Mesenchymal stem cell (in vitro differentiated cells and primary cell): ENCODE results near the gene CLCNKB.

Experiments
- DNase-seq: peaks from one replicate; pipeline ENCODE4 v3.0.0-alpha.2; 2013
- H2AFZ ChIP-seq: one replicate; pipeline ENCODE4 v1.6.1; 2013; ENCODE audit warnings: low read depth, mild to moderate bottlenecking, control low read depth, inconsistent platforms, low read length, moderate library complexity
- H2AK5ac ChIP-seq: 2 replicates; pipeline ENCODE4 v1.6.1; 2013; ENCODE audit warnings: low read length, moderate library complexity, mild to moderate bottlenecking, inconsistent platforms; ENCODE audit not compliant: severe bottlenecking
- H2BK120ac ChIP-seq: one replicate; pipeline ENCODE4 v1.6.1; 2013; ENCODE audit warnings: low read depth, mild to moderate bottlenecking, inconsistent platforms, low read length, moderate library complexity
- H2BK12ac ChIP-seq, 2 experiments: one replicate each; pipeline ENCODE4 v1.6.1; 2013; ENCODE audit warnings: inconsistent platforms in 2 of 2, low read length in 2 of 2, mild to moderate bottlenecking in 2 of 2, moderate library complexity in 2 of 2, control low read depth in 1 of 2
- H2BK15ac ChIP-seq: one replicate; pipeline ENCODE4 v1.6.1; 2013; ENCODE audit warnings: mild to moderate bottlenecking, low read depth, inconsistent platforms; ENCODE audit not compliant: poor library complexity, severe bottlenecking
- H2BK5ac ChIP-seq: 2 replicates; pipeline ENCODE4 v1.6.1; 2013; ENCODE audit warnings: low read depth, mild to moderate bottlenecking, low read length, control low read depth, inconsistent platforms; ENCODE audit not compliant: poor library complexity, severe bottlenecking
- H3K14ac ChIP-seq, 2 experiments: one replicate each; pipeline ENCODE4 v1.6.1; 2013; ENCODE audit warnings: inconsistent platforms in 2 of 2, low read length in 2 of 2, control low read depth in 1 of 2, mild to moderate bottlenecking in 1 of 2, moderate library complexity in 1 of 2
- H3K18ac ChIP-seq, 2 experiments: one replicate each; pipeline ENCODE4 v1.6.1; 2013; ENCODE audit warnings: inconsistent platforms in 2 of 2, low read length in 2 of 2, control low read depth in 1 of 2, low read depth in 1 of 2, mild to moderate bottlenecking in 1 of 2
- H3K23ac ChIP-seq, 2 experiments: one replicate each; pipeline ENCODE4 v1.6.1; 2013; ENCODE audit warnings: inconsistent platforms in 2 of 2, low read length in 2 of 2, mild to moderate bottlenecking in 2 of 2, moderate library complexity in 2 of 2, control low read depth in 1 of 2
- H3K27ac ChIP-seq: 2 replicates; pipeline ENCODE4 v1.5.1; 2013; ENCODE audit warnings: mild to moderate bottlenecking, moderate library complexity, low read length, control low read depth, inconsistent platforms; ENCODE audit not compliant: poor library complexity, severe bottlenecking
- H3K27me3 ChIP-seq, 2 experiments: 2 replicates each; pipeline versions ENCODE4 v1.6.1 to v1.7.0; 2013; ENCODE audit warnings: low read length in 2 of 2, mild to moderate bottlenecking in 2 of 2, moderate library complexity in 2 of 2, control low read depth in 1 of 2, inconsistent platforms in 1 of 2; ENCODE audit not compliant: control insufficient read depth in 1 of 2, insufficient read depth in 1 of 2
- H3K36me3 ChIP-seq, 2 experiments: 2 replicates each; pipeline versions ENCODE4 v1.6.1 to v1.7.0; 2013; ENCODE audit warnings: low read length in 2 of 2, control low read depth in 1 of 2, inconsistent platforms in 1 of 2, low read depth in 1 of 2, mild to moderate bottlenecking in 1 of 2; ENCODE audit not compliant: insufficient read depth in 2 of 2, control insufficient read depth in 1 of 2
- H3K4ac ChIP-seq, 2 experiments: one replicate each; pipeline ENCODE4 v1.6.1; 2013; ENCODE audit warnings: inconsistent platforms in 2 of 2, low read length in 2 of 2, mild to moderate bottlenecking in 2 of 2, moderate library complexity in 2 of 2, control low read depth in 1 of 2, low read depth in 1 of 2
- H3K4me1 ChIP-seq: 2 replicates; pipeline ENCODE4 v1.6.1; 2013; ENCODE audit warnings: low read depth, low read length, control low read depth; ENCODE audit not compliant: control insufficient read depth, insufficient read depth
- H3K4me2 ChIP-seq: 2 replicates; pipeline ENCODE4 v1.6.1; 2013; ENCODE audit warnings: low read length, mild to moderate bottlenecking, inconsistent platforms; ENCODE audit not compliant: poor library complexity, severe bottlenecking
- H3K4me3 ChIP-seq, 2 experiments: 2 replicates each; pipeline versions ENCODE4 v1.5.1 to v1.7.0; 2013; ENCODE audit warnings: low read length in 2 of 2, mild to moderate bottlenecking in 2 of 2, control low read depth in 1 of 2, low read depth in 1 of 2; ENCODE audit not compliant: insufficient read depth in 1 of 2
- H3K79me1 ChIP-seq: replicated peaks from 2 replicates; pipeline ENCODE4 v1.6.1; 2013; ENCODE audit warnings: mild to moderate bottlenecking, control low read depth, low read length, inconsistent platforms; ENCODE audit not compliant: poor library complexity, severe bottlenecking
- H3K9ac ChIP-seq: 2 replicates; pipeline ENCODE4 v1.7.0; 2013; ENCODE audit warnings: mild to moderate bottlenecking, low read length, moderate library complexity
- H3K9me3 ChIP-seq: 2 replicates; pipeline ENCODE4 v1.7.0; 2013; ENCODE audit warnings: mild to moderate bottlenecking, low read length; ENCODE audit not compliant: control insufficient read depth
- H4K8ac ChIP-seq: one replicate; pipeline ENCODE4 v1.6.1; 2013; ENCODE audit warnings: inconsistent platforms, mild to moderate bottlenecking, low read length, moderate library complexity
- H4K91ac ChIP-seq: one replicate; pipeline ENCODE4 v1.6.1; 2013; ENCODE audit warnings: mild to moderate bottlenecking, low read length, inconsistent platforms
- WGBS: methylation state at CpG from one replicate; pipeline ENCODE4 v1.1.7; 2013; ENCODE audit warnings: mixed read lengths; 5-methylcytosine and 5-hydroxymethylcytosine counted together

Gene CLCNKB

GRCh38 chr1:16081636-16082035 lies 38.1 kb downstream of the CLCNKB start:
- no peak overlapping the region for H3K4me2 ChIP-seq
- H3K9ac ChIP-seq, result peak overlapping the region; percentile 15
- H2BK12ac ChIP-seq, result peak overlapping the region in 1 of 2 experiments; percentile 1
- H2BK15ac ChIP-seq, result no peak overlapping the region
- no peak overlapping the region for H3K4ac ChIP-seq
- no peak overlapping the region for H4K8ac ChIP-seq
- 91% methylated on average over 9 of the region's 9 CpGs for WGBS
- DNase-seq, result no peak
- no peak overlapping the region for H2BK120ac ChIP-seq
- peaks cover 7% of the 10 kb centered on the region for H3K79me1 ChIP-seq
- H3K23ac ChIP-seq, result no peak overlapping the region
- peak overlapping the region; percentile 88 for H2AK5ac ChIP-seq
- no peak overlapping the region for H2AFZ ChIP-seq
- no peaks in the 10 kb centered on the region for H3K9me3 ChIP-seq
- no peak overlapping the region for H3K4me3 ChIP-seq
- H3K27me3 ChIP-seq, result peaks cover 0 to 3% of the 10 kb centered on the region in 2 experiments
- H3K4me1 ChIP-seq, result peaks cover 27% of the 10 kb centered on the region
- H3K36me3 ChIP-seq, result no peaks in the 10 kb centered on the region
- no peak overlapping the region for H3K14ac ChIP-seq
- H3K18ac ChIP-seq, result no peak overlapping the region
- no peak overlapping the region for H2BK5ac ChIP-seq
- no peak overlapping the region for H3K27ac ChIP-seq
- no peak overlapping the region for H4K91ac ChIP-seq

GRCh38 chr1:16082283-16083038 lies 38.9 kb downstream of the CLCNKB start:
- H3K4me2 ChIP-seq, result no peak overlapping the region
- peaks cover 0 to 3% of the 10 kb centered on the region in 2 experiments for H3K27me3 ChIP-seq
- H3K9me3 ChIP-seq, result no peaks in the 10 kb centered on the region
- H3K9ac ChIP-seq, result peak overlapping the region; percentile 15
- H3K79me1 ChIP-seq, result peaks cover 7% of the 10 kb centered on the region
- 53% methylated on average over 8 of the region's 9 CpGs for WGBS
- H3K4me3 ChIP-seq, result no peak overlapping the region
- H2BK5ac ChIP-seq, result no peak overlapping the region
- no peaks in the 10 kb centered on the region for H3K36me3 ChIP-seq
- H2AK5ac ChIP-seq, result peak overlapping the region; percentile 98
- H4K8ac ChIP-seq, result no peak overlapping the region
- peak; percentile 67 for DNase-seq
- no peak overlapping the region for H3K27ac ChIP-seq
- H3K18ac ChIP-seq, result peak overlapping the region in 1 of 2 experiments; percentile 55
- H4K91ac ChIP-seq, result peak overlapping the region; percentile 24
- H3K14ac ChIP-seq, result no peak overlapping the region
- H3K23ac ChIP-seq, result no peak overlapping the region
- no peak overlapping the region for H2BK15ac ChIP-seq
- H2AFZ ChIP-seq, result no peak overlapping the region
- peak overlapping the region; percentile 64 to 80 for H2BK12ac ChIP-seq
- H3K4me1 ChIP-seq, result peaks cover 21% of the 10 kb centered on the region
- no peak overlapping the region for H2BK120ac ChIP-seq
- no peak overlapping the region for H3K4ac ChIP-seq

- 86% methylated on average over 5 of the region's 5 CpGs for WGBS
Measured at GRCh38 chr1:16083486-16083885, 39.9 kb downstream of the CLCNKB start.

GRCh38 chr1:16085522-16085921 lies 41.9 kb downstream of the CLCNKB start:
- H3K36me3 ChIP-seq, result no peaks in the 10 kb centered on the region
- no peak overlapping the region for H3K4me3 ChIP-seq
- H2BK12ac ChIP-seq, result no peak overlapping the region
- H2BK120ac ChIP-seq, result no peak overlapping the region
- no peak overlapping the region for H3K4ac ChIP-seq
- no peak overlapping the region for H3K27ac ChIP-seq
- DNase-seq, result no peak
- H2BK5ac ChIP-seq, result no peak overlapping the region
- no peak overlapping the region for H4K8ac ChIP-seq
- H2BK15ac ChIP-seq, result no peak overlapping the region
- H2AFZ ChIP-seq, result no peak overlapping the region
- no peak overlapping the region for H4K91ac ChIP-seq
- peaks cover 7% of the 10 kb centered on the region for H3K79me1 ChIP-seq
- H2AK5ac ChIP-seq, result no peak overlapping the region
- H3K14ac ChIP-seq, result no peak overlapping the region
- no peak overlapping the region for H3K4me2 ChIP-seq
- no peak overlapping the region for H3K9ac ChIP-seq
- peaks cover 0 to 14% of the 10 kb centered on the region in 2 experiments for H3K27me3 ChIP-seq
- no peak overlapping the region for H3K23ac ChIP-seq
- peaks cover 30% of the 10 kb centered on the region for H3K4me1 ChIP-seq
- H3K9me3 ChIP-seq, result no peaks in the 10 kb centered on the region
- WGBS, result 56% methylated on average over 6 of the region's 6 CpGs
- H3K18ac ChIP-seq, result no peak overlapping the region

More at GRCh38 chr1:16083486-16083885, 39.9 kb downstream of the CLCNKB start:
- Histone ChIP-seq H2AK5ac (peak overlapping the region; percentile 72), H3K4me2 (no peak overlapping the region), H3K4ac (no peak overlapping the region), H3K79me1 (peaks cover 7% of the 10 kb centered on the region), H2BK5ac (no peak overlapping the region), H2AFZ (no peak overlapping the region), H3K9ac (no peak overlapping the region), H3K18ac (no peak overlapping the region), H3K4me3 (no peak overlapping the region), H4K8ac (peak overlapping the region; percentile 51), H3K9me3 (no peaks in the 10 kb centered on the region), H3K23ac (no peak overlapping the region), H4K91ac (peak overlapping the region; percentile 7), H2BK12ac (peak overlapping the region in 1 of 2 experiments; percentile 58), H2BK15ac (peak overlapping the region; percentile 54), H2BK120ac (no peak overlapping the region), H3K27me3 (peaks cover 0 to 3% of the 10 kb centered on the region in 2 experiments), H3K36me3 (no peaks in the 10 kb centered on the region), H3K27ac (no peak overlapping the region), H3K14ac (no peak overlapping the region), H3K4me1 (peaks cover 23% of the 10 kb centered on the region)
- DNase-seq, result no peak
